SK-N-SH (cell line): ENCODE data around the gene SLC22A2. TPM values are rescaled to one million over a fixed set of nuclear protein-coding genes. Genes with fewer than 3 reads are reported as not detected.

Experiments used
- CTCF ChIA-PET: fragments of 300-600, 350-600 bp; formaldehyde crosslinking; extraction: SDS; loops from one replicate; lab custom pipeline; 2021; lab: Yijun Ruan, JAX
- POLR2A ChIA-PET: fragments of 350-600 bp; sonication (Branson Sonifier 250); formaldehyde crosslinking; extraction: SDS; loops from one replicate; lab custom pipeline; 2020; ENCODE audit warnings: antibody characterized with exemption, inconsistent platforms; lab: Yijun Ruan, JAX
- DNase-seq: peaks from one replicate; pipeline ENCODE4 v3.0.0; 2012
- H2AFZ ChIP-seq: fragments of 200-600 bp; sonication (generic); 2 replicates; pipeline ENCODE4 v1.8.1; 2016; ENCODE audit warnings: antibody characterized with exemption, mild to moderate bottlenecking, low read depth
- H3F3A ChIP-seq: fragments of 200-600 bp; sonication (generic); replicated peaks from 2 replicates; pipeline ENCODE3; 2016; ENCODE audit warnings: antibody characterized with exemption, mild to moderate bottlenecking; ENCODE audit not compliant: insufficient read depth
- H3K27ac ChIP-seq, 2 experiments: fragments of 200-500 bp in 1 of 2; fragments of 200-600 bp in 1 of 2; sonication (Bioruptor generic) in 1 of 2; sonication (generic), shearing (Covaris generic) in 1 of 2; 2 replicates each; pipeline versions ENCODE4 v1.5.1 to v1.6.1; 2014 to 2016; ENCODE audit warnings: low read depth in 2 of 2, inconsistent platforms in 1 of 2, low read length in 1 of 2, mild to moderate bottlenecking in 1 of 2, mixed read lengths in 1 of 2
- H3K27me3 ChIP-seq: fragments of 200-600 bp; sonication (generic), shearing (Covaris generic); 2 replicates; pipeline ENCODE4 v1.6.1; 2016; ENCODE audit warnings: mixed run types; ENCODE audit not compliant: insufficient read depth
- H3K36me3 ChIP-seq, 2 experiments: fragments of 200-500 bp in 1 of 2; fragments of 200-600 bp in 1 of 2; sonication (Bioruptor generic) in 1 of 2; sonication (generic) in 1 of 2; replicated peaks in 1 of 2; 2 replicates each; pipeline versions ENCODE3 to v1.5.1; 2014 to 2016; ENCODE audit warnings: low read length in 1 of 2, mild to moderate bottlenecking in 1 of 2; ENCODE audit not compliant: insufficient read depth in 2 of 2, control insufficient read depth in 1 of 2
- H3K4me1 ChIP-seq, 2 experiments: fragments of 200-500 bp in 1 of 2; fragments of 200-600 bp in 1 of 2; sonication (Bioruptor generic) in 1 of 2; sonication (generic), shearing (Covaris generic) in 1 of 2; 2 replicates each; pipeline versions ENCODE4 v1.5.1 to v1.6.1; 2014 to 2016; ENCODE audit warnings: low read depth in 1 of 2, low read length in 1 of 2, mixed run types in 1 of 2; ENCODE audit not compliant: insufficient read depth in 2 of 2, control insufficient read depth in 1 of 2
- H3K4me2 ChIP-seq: fragments of 200-600 bp; sonication (generic), shearing (Covaris generic); 2 replicates; pipeline ENCODE4 v1.6.1; 2017; ENCODE audit warnings: mixed run types
- H3K4me3 ChIP-seq, 2 experiments: fragments of 200-500 bp in 1 of 2; fragments of 200-600 bp in 1 of 2; sonication (Bioruptor generic) in 1 of 2; sonication (generic), shearing (Covaris generic) in 1 of 2; 2 replicates each; pipeline versions ENCODE4 v1.5.1 to v1.8.1; 2014 to 2016; ENCODE audit warnings: low read depth in 2 of 2, inconsistent platforms in 1 of 2, low read length in 1 of 2, mild to moderate bottlenecking in 1 of 2, mixed read lengths in 1 of 2, moderate library complexity in 1 of 2
- H3K79me2 ChIP-seq: fragments of 200-600 bp; sonication (generic); 2 replicates; pipeline ENCODE4 v1.8.1; 2017; ENCODE audit warnings: mild to moderate bottlenecking; ENCODE audit not compliant: insufficient read depth
- H3K9ac ChIP-seq: fragments of 200-600 bp; sonication (generic); 2 replicates; pipeline ENCODE4 v1.6.1; 2017; ENCODE audit warnings: mixed run types
- H3K9me2 ChIP-seq: fragments of 200-600 bp; sonication (generic); 2 replicates; pipeline ENCODE4 v1.6.1; 2017; ENCODE audit warnings: mixed run types
- H3K9me3 ChIP-seq: fragments of 200-600 bp; sonication (generic); 2 replicates; pipeline ENCODE4 v1.6.1; 2017; ENCODE audit warnings: mixed run types, mild to moderate bottlenecking, moderate library complexity
- H4K20me1 ChIP-seq: fragments of 200-600 bp; sonication (generic); 2 replicates; pipeline ENCODE4 v1.6.1; 2017; ENCODE audit warnings: mild to moderate bottlenecking, mixed run types; ENCODE audit not compliant: insufficient read depth
- CHD2 ChIP-seq: fragments of 150-350 bp; IDR thresholded peaks from 2 replicates; pipeline ENCODE4 v1.6.1; 2018; ENCODE audit warnings: low read length; ENCODE audit not compliant: partially characterized antibody
- EP300 ChIP-seq, 2 experiments: IDR thresholded peaks; 2 replicates each; pipeline versions ENCODE4 v1.4.0 to v1.6.1; 2012; ENCODE audit warnings: borderline replicate concordance in 1 of 2, low read depth in 1 of 2, low read length in 1 of 2
- EZH2phosphoT487 ChIP-seq: fragments of 200-600 bp; sonication (generic); IDR thresholded peaks from 2 replicates; pipeline ENCODE4 v1.6.1; 2017; ENCODE audit warnings: low read depth, mixed run types, mild to moderate bottlenecking, antibody characterized with exemption, moderate library complexity, borderline replicate concordance
- GABPA ChIP-seq: IDR thresholded peaks from 2 replicates; pipeline ENCODE4 v1.4.0; 2012; ENCODE audit warnings: low read depth, mild to moderate bottlenecking
- GATA2 ChIP-seq: sonication (generic); formaldehyde crosslinking; IDR thresholded peaks from 2 replicates; pipeline ENCODE4 v1.5.0; 2020; ENCODE audit warnings: mild to moderate bottlenecking, missing genetic modification reagents
- JUND ChIP-seq: IDR thresholded peaks from 2 replicates; pipeline ENCODE4 v1.4.0; 2012
- MXI1 ChIP-seq: IDR thresholded peaks from 2 replicates; pipeline ENCODE4 v1.6.1; 2012; ENCODE audit warnings: mild to moderate bottlenecking, low read depth, low read length, improper control_type of control experiment
- POLR2AphosphoS5 ChIP-seq: IDR thresholded peaks from 2 replicates; pipeline ENCODE4 v1.6.1; 2012; ENCODE audit warnings: low read depth, low read length
- REST ChIP-seq: IDR thresholded peaks from 2 replicates; pipeline ENCODE4 v1.6.1; 2012; ENCODE audit warnings: mild to moderate bottlenecking, low read depth, low read length, moderate library complexity
- YY1 ChIP-seq: IDR thresholded peaks from 2 replicates; pipeline ENCODE4 v1.4.0; 2012; ENCODE audit warnings: low read depth, mild to moderate bottlenecking
- ZBTB33 ChIP-seq: IDR thresholded peaks from 2 replicates; pipeline ENCODE4 v1.4.0; 2012; ENCODE audit warnings: low read depth, borderline replicate concordance
- WGBS: methylation state at CpG from one replicate; pipeline ENCODE4 v1.1.6; 2017; ENCODE audit warnings: low lambda C conversion rate; 5-methylcytosine and 5-hydroxymethylcytosine counted together
- polyA plus RNA-seq, 3 experiments: library from polyadenylated mRNA; depleted of rRNA; stranded (reverse); fragments of >200 nt; gene quantifications; 2 replicates each; pipeline ENCODE4 v1.2.3, GENCODE V29; 2012
- TF ChIP-seq, protein P1 (sequence below): IDR thresholded peaks from 2 replicates; pipeline ENCODE4; 2012
- TF ChIP-seq, protein P2 (sequence below): fragments of 200-600 bp; sonication (generic); IDR thresholded peaks from 2 replicates; pipeline ENCODE4 v1.6.1; 2017; ENCODE audit warnings: antibody characterized with exemption, mild to moderate bottlenecking, moderate library complexity
- TF ChIP-seq, protein P3 (sequence below): fragments of 150-350 bp; IDR thresholded peaks from 2 replicates; pipeline ENCODE4 v1.6.1; 2017; ENCODE audit warnings: antibody characterized with exemption, low read length, low read depth, borderline replicate concordance
- TF ChIP-seq, protein P4 (sequence below): IDR thresholded peaks from 2 replicates; pipeline ENCODE4 v1.4.0; 2012; ENCODE audit warnings: low read depth

Gene SLC22A2
- polyA plus RNA-seq, 1 of the 3 experiments (the other 2 are of a cell fraction), result not detected

GRCh38 chr6:160218810-160219209, 39.8 kb downstream of the SLC22A2 start:
- POLR2A ChIA-PET, result no interaction called here
- H3K27me3 ChIP-seq, result no peaks in the 10 kb centered on the region
- H3K9me3 ChIP-seq, result no peaks in the 10 kb centered on the region
- H3F3A ChIP-seq, result no peaks in the 10 kb centered on the region
- no peak overlapping the region for H3K9ac ChIP-seq
- CTCF ChIA-PET, result no interaction called here
- no peaks in the 10 kb centered on the region for H3K4me1 ChIP-seq
- H3K36me3 ChIP-seq, result no peaks in the 10 kb centered on the region
- no peak overlapping the region for H2AFZ ChIP-seq
- H3K9me2 ChIP-seq, result no peaks in the 10 kb centered on the region
- no peak overlapping the region for H3K4me2 ChIP-seq
- DNase-seq, result no peak
- no peak overlapping the region for H3K4me3 ChIP-seq
- H3K27ac ChIP-seq, result no peak overlapping the region
- no peaks in the 10 kb centered on the region for H3K79me2 ChIP-seq
- WGBS, result 8% methylated on average over 2 of the region's 2 CpGs
- no peaks in the 10 kb centered on the region for H4K20me1 ChIP-seq
- TF ChIP-seq EZH2phosphoT487 (no peak), ZBTB33 (no peak), CHD2 (no peak), REST (no peak), JUND (no peak), GABPA (no peak), POLR2AphosphoS5 (no peak), YY1 (no peak), GATA2 (no peak), MXI1 (no peak), EP300 (IDR thresholded peaks at IDR 0.05; ENCODE audit: borderline replicate concordance in 1 of 2, low read depth in 1 of 2, low read length in 1 of 2) (no peak)
- TF ChIP-seq, protein P1, sequence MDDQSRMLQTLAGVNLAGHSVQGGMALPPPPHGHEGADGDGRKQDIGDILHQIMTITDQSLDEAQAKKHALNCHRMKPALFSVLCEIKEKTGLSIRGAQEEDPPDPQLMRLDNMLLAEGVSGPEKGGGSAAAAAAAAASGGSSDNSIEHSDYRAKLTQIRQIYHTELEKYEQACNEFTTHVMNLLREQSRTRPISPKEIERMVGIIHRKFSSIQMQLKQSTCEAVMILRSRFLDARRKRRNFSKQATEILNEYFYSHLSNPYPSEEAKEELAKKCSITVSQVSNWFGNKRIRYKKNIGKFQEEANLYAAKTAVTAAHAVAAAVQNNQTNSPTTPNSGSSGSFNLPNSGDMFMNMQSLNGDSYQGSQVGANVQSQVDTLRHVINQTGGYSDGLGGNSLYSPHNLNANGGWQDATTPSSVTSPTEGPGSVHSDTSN, result no peak
- TF ChIP-seq, protein P2, sequence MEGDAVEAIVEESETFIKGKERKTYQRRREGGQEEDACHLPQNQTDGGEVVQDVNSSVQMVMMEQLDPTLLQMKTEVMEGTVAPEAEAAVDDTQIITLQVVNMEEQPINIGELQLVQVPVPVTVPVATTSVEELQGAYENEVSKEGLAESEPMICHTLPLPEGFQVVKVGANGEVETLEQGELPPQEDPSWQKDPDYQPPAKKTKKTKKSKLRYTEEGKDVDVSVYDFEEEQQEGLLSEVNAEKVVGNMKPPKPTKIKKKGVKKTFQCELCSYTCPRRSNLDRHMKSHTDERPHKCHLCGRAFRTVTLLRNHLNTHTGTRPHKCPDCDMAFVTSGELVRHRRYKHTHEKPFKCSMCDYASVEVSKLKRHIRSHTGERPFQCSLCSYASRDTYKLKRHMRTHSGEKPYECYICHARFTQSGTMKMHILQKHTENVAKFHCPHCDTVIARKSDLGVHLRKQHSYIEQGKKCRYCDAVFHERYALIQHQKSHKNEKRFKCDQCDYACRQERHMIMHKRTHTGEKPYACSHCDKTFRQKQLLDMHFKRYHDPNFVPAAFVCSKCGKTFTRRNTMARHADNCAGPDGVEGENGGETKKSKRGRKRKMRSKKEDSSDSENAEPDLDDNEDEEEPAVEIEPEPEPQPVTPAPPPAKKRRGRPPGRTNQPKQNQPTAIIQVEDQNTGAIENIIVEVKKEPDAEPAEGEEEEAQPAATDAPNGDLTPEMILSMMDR, result no peak
- TF ChIP-seq, protein P3, sequence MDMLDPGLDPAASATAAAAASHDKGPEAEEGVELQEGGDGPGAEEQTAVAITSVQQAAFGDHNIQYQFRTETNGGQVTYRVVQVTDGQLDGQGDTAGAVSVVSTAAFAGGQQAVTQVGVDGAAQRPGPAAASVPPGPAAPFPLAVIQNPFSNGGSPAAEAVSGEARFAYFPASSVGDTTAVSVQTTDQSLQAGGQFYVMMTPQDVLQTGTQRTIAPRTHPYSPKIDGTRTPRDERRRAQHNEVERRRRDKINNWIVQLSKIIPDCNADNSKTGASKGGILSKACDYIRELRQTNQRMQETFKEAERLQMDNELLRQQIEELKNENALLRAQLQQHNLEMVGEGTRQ, result no peak
- TF ChIP-seq, protein P4, sequence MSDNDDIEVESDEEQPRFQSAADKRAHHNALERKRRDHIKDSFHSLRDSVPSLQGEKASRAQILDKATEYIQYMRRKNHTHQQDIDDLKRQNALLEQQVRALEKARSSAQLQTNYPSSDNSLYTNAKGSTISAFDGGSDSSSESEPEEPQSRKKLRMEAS, result no peak
